GM19023 (cell line): ENCODE results near the gene MTERF4.

Source experiments
- ATAC-seq: cut with Tn5 transposase; IDR thresholded peaks from one replicate; pipeline ENCODE4 v1.9.1; 2021; ENCODE audit warnings: mild to moderate bottlenecking, moderate library complexity; ENCODE audit not compliant: unreplicated experiment

Gene MTERF4

DNA sequence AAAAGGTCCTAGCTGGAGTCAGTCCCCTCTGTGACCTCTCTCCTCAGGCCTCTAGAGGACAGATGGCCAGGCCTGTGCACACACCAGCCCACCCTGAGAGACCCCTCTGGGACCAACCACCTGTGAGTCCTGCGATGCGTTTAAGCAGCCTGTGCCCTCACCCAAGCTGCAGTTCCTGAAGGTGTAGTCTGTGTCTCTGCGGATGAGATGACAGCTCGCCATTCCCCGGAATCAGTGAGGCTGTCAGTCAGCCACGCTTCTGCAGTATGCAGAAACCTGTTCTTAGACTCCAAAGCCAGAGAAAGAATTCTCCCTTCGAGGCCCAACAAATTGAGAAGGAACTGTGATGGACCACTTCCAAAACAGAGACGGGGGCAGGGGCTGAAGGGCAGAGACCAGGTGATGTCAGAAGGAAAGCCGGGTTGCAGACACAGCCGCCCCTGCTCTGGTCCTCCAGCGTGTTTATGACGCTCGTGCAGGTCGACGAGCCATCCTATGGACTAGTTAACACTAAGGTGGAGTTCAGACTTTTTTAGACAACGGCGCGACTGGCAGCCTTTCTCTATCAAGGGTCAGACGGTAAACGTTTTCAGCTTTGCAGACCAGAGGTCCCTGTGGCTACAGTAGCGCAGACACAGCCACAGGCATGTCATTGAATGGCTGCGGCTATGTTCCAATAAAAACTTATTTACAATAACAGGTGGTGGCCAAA is 10.2 kb downstream of the MTERF4 start:
- ATAC-seq = no peak

DNA sequence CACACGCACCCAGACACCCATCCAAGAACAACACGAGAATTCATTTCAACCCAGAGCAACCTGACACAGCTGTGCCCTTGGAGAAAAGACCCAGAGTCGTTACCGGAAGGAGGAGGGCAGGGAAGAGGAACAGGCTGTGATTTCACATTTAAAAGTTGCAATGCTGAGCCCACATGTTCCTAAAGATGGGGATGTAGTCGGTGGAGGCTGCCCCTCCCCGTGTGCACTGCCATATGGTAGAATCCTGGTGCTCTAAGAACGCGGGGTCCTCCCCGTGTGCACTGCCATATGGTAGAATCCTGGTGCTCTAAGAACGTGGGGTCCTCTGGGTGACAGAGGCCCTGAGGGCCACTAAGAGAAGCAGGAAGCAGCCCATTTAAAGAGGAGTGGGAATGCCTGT is 10.9 kb downstream of the MTERF4 start:
- ATAC-seq = no peak

DNA sequence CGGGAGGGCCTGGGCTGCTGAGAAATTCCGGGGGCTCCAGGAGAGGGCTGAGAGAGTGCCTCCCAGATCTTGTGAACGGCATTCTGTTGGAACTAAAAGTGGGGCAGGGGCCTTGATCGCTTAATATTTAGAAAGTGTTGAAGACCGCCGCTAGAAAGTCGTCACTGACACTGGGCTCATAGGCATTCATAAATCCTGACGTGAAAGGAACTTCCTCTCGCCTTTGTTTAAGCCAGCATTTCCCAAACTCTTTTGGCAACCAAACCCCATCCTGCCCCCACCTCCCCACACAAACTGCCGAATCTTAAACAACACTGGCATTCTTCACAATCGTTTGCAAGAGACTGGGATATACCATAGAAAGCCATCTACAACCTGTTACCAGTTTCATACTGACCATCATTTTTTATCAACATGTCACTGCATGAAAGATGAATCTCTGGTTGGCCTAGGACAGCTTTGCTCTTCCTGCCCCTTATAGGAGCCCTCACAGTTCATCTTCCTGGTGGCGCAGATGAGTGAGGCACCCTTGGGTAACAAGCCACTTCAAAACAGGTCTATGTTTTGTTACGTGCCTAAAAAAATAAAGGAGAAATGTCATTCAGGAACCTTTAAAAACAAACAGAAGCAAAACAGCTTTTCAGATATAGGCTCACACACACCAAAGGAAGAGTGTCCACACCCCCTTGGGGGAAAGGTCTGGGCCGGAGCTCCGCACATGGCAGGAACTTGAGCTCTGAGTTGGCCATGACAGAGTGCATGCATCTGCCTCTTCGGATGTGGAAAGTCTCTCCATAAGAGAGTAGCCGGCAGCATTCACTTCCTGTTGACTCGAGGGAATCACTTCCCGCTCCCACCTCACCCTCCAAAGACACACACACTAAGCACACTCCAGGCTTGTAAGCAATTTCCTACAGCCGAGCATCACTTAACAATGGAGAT is 13.0 kb downstream of the MTERF4 start:
- ATAC-seq = no peak

DNA sequence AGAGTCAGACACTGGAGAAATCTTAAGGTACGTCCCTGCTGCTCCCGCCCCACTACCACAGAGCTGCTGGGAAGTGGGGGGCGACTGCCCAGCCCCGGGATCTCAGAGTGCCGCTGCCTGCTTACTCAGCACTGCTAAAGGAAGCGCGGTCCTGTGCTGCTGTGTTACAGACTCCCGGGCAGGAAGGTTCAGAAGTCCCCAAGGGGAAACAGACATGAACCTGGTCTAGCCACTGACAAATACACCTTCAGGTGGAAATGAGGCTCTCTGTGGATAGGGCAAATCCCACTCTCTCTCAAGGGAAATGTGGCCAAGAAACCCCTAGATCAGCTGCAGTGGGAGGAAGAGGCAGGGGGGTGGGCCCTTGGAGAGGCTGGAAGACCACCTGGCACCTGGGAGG is 13.7 kb downstream of the MTERF4 start:
- no peak for ATAC-seq

DNA sequence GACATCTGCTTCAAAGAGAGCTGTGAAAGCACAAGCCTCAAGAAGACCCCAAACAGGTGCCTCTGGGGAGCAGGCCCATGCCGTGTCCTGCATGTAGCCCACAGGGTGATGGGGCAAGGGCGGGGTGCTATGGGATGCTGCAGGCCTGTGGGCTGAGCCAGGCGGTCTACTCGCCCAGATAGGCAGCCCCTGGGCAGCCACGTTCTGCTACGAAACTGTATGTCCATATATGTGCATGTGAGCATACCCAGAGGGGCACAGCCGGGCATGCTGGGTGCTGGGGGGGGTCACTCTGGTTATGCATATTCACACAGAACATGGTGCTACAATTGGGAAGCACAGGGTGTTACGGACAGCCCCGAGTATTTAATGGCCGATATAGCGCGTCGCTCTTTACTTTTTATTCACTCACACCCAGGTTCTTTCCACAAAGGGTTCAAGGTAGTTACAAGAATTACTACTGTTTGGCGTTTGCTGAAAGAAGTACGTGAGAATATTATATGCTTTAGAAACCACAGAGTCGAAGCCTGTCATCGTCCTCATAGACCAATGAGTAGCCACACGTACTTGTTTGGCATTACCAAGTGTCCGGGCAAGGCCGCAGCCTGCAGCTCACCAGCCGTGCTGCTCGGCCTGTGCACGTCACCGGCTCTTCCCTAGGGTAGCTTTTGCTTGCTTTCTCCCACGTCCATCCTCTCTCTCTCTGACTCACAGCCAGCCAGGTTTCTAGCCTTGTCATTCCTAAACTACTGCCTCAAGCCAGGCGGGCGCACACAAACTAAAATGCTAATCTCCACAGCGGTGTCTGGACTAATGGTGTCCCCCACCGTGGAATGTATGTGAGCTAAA is 14.4 kb downstream of the MTERF4 start:
- ATAC-seq = peak; percentile 70

DNA sequence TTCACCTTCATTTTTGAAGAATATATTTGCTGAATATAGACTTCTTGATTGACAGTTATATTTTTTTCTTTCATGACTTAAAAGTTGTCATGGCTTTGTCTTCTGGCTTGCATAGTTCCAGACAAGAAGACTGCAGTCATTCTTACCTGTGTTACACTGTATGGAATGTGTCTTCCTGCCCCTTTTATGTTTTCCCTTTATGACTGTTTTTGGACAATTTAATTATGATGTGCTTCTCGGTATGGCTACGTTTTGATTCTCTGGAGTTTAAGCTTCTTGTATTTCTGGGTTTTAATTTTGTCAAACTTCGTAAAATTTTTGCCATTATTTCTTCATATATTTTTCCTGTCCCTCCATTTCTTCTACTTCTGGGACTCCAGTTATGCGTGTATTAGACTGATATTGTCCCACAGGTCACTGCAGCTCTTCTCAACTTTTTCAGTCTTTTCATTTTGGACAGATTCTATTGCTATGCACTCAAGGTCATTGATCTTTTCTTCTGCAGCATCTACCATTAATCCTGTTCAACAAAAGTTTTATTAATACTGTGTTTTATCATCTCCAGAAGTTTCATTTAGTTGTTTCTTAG is 17.1 kb downstream of the MTERF4 start:
- no peak for ATAC-seq

DNA sequence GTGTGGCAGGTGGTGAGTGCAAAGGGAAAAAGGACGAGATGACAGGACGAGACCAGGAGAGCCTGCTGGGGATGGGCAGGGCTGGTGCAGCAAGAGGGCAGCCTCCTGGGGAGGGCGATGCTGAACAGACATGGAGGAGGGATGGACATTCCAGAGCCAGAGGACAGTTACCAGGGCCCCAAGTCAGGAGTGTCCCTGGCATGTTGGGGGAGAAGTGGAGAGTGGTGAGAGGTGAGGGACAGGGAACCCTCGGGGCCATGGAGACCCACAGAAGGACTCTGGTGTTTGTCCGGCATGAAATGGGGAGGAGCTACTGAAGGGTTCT is 19.0 kb downstream of the MTERF4 start:
- ATAC-seq = no peak

DNA sequence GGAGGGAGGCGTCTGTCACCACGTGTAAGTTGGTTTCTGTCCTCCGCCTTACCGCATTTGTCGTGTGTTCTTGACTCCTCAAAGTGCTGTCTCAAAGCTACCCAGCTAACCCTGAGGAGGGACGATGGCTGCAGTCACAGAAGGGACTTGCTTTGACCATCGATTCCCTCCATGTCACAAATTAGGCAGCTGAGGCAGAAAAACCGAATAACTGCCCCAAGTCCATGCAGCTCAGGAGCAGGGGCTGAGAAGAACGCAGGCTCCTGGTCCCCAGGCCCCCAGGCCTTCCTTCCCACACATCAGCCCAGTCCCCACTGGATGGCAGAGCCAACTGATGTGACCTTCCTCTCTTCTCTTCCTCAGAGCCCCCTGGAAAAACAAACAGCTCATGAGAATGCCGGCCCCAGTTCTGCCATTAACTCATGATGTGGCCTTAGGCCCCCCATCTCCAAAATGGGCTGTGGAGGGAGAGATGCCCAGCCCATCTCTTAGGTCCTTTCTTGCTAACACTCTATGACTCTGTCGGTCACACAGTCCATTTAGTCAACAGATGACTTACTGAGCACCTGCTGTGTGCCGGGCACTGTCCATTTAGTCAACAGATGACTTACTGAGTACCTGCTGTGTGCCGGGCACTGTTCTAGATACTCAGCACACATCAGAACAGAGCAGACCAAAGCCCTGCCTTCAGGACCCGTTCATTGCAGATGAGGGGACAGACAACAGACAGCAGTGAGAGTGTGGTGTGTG is 19.6 kb downstream of the MTERF4 start:
- no peak for ATAC-seq

DNA sequence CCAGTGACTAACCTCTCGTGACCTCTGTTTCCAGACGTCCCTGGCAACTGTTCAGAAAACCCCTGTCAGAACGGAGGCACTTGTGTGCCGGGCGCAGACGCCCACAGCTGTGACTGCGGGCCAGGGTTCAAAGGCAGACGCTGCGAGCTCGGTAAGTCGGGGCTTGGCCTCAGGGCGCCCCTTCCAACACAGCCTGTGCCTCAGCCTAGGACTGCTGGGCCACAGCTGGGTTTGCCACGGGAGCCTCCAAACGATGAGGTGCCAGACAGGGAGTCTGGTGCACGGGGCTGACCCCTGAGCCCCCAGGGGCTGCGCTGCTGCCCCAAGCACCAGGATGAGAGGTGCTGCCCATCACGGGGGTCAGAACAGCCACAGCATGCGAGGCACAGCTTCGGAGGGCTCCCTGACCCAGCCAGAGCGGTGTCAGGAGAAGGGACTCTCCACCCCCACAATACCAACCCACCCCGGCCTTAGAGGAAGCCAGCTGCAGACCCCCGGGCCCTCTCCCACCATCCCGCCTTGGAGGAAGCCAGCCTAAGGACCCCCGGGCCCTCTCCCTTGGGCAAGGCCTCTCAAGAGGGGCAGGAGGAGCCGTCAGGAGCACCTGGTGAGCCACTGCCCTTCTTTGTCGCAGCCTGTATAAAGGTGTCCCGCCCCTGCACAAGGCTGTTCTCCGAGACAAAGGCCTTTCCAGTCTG is 20.3 kb downstream of the MTERF4 start:
- ATAC-seq = no peak

DNA sequence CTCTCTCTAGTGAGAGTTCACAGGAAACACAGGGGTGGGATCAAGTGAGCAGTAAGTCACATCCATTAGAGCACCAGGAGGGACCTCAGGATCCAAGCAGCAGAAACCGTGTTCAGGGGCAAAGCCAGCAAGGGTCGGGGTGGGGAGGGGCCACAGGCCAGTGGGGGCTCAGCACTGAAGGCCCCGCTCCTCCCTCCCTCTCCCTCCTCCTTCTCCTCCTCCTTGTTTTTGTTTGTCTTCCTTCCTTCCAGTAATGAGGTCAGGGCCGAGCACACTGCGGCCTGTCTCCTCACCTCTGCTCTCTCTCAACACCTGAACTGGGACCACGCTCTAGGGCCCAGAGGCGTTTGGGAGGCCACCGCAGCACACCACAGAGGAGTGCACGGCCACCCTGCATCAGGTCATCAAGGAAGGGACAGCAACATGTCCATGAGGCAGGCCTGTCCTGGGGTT is 20.9 kb downstream of the MTERF4 start:
- no peak for ATAC-seq

DNA sequence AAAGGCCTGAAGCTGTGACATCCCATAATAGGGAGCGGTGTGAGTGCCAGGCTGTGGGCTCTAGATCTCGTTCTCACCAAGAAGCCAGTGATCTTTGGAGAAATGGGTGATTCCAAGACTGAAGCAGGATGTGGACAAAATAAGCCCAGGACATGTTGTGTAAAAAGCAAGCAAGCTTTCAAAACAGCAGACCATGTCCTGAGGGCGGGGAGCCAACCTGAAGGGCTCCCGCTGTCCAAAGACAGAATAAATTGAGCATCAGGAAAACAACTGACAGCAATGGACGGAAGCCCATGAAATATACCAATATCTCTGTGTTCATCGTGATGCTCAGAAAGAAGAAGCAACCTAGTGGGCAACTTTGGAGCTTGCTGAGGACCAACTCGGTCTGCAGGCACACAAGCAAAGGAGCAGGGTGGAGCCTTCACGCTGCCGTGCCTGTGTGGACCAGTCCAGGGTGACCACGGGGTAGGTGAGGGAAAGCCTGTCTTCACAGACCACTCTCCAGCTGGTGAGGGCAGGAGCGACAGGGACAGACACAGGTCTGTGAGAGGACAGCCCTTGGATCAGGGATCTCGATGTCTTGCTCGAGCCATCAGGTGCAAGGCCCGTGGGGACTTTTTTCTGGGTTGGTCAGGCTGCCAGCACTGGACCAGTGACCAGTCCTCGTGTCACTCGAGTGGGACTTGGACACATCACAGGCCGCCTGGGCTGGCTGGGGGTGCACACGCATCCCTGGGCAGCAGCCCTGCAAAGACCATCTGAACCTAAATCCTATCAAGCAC is 21.5 kb downstream of the MTERF4 start:
- ATAC-seq = no peak

DNA sequence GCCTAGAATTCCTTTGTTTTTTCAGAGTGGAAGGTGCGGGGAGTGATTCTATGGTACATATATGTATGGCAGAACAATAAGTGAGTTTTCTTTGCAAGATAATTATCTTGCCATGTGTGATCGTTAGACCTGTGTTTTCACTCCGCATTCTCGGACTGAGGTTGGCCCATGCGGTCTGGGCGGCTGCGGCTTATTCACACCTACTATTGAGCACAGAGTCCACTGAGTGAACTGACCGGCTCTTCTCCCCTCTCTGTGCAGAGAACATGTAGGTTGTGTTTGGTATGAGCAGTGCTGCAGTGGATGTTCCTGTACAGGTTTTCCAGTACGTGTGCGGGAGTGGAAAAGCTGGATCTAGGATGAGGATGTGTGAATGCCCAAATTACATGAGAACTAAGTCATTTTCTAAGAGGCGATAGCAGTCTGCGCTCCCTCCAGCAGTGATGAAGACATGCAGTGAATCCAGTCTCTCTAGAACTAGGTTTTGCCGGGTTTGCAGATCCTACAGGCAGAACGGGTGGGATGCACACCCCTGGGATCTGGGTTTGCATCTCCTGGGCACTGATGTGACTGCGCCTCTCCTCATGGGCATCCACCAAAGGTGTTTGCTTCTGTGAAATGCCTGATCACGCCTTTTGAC is 27.1 kb downstream of the MTERF4 start:
- no peak for ATAC-seq

DNA sequence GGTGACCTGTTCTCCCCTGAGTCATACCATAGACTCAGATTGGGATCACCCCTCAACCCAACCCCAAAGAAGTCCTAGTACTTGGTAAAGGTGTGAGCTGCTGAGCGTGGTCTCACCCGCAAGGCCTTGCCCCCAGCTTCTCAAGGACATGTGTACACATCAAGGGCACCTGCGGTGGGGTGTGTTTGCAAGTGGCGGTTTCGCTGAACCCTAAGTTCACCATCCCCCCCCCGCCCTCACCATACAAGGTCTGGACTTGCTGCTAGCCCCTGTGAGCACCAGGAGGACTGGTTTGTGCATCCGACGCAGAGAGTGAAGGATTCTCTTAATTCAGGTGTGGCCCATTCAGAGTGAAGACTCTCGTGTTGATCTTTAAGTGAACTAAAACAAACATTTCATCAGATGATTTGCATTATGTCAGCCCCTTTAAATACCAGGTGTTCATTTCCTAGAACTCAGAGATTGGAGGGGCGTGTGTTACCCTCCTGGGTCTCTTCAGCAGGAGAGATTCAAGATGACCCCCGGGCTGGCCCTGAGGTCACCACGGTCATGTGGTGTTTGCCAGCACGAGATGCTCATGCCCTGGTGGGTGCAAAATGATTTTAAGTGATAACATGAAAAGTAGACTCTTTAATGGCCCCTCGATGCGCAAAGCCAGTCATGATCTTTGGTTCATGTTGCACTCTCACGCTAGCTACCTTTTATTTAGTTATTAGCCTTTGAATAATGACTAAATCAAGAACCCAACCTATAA is 27.8 kb downstream of the MTERF4 start:
- no peak for ATAC-seq

DNA sequence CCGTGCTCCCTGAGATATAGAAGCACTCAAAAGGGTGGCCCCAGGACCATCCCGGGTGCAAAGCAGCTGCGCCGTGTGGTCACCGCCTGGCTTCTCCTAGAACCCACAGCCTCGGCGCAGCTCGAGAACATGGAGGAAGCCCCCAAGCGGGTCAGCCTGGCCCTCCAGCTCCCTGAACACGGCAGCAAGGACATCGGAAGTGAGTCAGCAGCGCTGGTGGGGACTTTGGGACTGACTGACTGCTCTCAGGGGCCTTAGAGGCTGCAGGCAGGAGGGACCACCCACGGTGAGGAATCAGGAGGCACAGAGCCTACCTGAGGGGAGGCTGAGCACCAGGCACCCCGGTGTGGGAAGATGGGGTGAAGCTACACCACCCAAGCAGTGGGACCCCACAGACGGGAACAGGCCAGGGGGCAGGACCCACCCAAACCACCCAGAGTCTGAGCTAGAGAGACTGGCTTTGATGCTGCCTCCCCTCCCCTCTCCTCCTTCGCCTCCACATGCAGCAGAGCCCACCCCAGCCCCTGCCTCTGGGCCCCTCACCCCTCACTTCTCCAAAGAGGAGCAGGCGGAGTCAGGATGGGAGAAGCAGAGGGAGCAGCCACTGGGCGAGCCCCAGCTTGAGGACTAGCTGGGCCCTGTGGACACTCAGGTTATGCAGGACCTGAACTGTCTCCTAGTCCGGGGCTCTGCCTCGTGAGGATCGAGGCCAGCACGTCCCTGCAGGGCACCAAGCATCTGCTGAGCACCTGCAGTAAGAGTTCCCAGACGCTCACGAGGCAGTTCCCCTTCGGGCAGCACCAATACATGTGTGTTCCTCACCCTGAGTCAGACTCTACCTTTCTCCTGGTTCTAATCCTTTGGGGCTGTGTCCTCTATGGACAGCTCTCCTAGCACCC is 28.7 kb downstream of the MTERF4 start:
- ATAC-seq = no peak

DNA sequence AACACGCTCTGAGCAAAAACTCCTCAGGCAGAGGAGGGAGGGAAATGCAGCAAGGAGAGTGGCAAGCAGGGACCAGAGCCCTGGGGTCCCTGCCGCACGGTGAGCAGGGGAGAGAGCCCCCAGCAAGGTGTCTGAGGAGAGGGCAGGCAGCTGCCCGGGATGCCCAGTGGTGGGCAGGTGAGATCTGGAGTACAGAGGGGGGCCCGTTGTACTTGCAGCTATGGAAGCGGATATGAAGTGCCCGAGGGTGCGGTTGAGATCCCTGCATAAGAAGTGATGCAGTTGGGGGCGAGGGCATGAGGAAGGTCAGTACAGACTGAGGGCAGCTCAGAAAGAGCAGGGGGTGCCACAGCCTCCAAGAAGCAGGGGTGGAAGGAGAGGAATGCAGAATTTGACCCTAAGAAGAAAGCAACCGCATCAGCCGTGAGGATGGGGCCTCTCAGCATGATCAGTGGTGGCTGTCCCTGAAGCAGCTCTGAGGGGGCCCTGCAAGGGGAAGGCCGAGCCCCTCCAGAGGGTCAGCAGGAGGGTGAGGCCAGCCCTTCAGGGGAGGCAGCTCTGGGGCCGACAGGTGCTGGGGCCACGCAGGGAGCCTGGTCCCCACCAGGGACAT is 29.4 kb downstream of the MTERF4 start:
- ATAC-seq = no peak

DNA sequence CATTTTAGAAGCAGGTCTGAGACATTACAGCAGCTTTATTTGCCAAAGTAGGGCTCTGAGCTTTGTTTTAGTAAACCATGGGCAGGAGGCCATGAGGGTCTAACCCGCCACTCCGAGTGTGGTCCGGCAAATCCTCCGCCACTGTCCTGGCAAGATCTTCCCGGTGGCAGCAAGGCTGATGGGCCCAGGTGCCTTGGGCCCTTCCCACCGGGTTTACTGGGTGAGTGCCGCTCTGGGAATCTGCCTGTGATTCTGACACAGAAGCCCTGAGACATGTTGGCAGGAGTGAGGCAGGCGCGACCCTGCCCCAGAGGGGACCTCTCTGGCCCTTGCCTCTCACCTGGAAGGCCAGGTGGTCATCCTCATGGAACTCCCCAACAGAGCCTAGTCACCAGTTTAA is 29.9 kb downstream of the MTERF4 start:
- ATAC-seq = no peak
